ENCODE data around the gene GPR137C.

Gene GPR137C, protein sequence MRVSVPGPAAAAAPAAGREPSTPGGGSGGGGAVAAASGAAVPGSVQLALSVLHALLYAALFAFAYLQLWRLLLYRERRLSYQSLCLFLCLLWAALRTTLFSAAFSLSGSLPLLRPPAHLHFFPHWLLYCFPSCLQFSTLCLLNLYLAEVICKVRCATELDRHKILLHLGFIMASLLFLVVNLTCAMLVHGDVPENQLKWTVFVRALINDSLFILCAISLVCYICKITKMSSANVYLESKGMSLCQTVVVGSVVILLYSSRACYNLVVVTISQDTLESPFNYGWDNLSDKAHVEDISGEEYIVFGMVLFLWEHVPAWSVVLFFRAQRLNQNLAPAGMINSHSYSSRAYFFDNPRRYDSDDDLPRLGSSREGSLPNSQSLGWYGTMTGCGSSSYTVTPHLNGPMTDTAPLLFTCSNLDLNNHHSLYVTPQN

GRCh38 chr14:52552063-52552988, at the start of gene GPR137C, which contains the start of gene TXNDC16:
Gene GPR137C, plus strand, starts transcription at chr14:52552836. Its CDS starts 312 bp downstream, at chr14:52553148.
Gene TXNDC16, minus strand, starts transcription at chr14:52552505. Its CDS starts 8,948 bp downstream, at chr14:52543557.
- Histone ChIP-seq H3K36me3 (ENCODE audit: control insufficient read depth in 2 of 2, insufficient read depth in 2 of 2, low read length in 2 of 2) (no peaks in the 10 kb centered on the region), H3K9me3 (ENCODE audit: control insufficient read depth in 2 of 2, low read length in 2 of 2) (no peaks in the 10 kb centered on the region), H3K27me3 (ENCODE audit: control insufficient read depth in 1 of 2, insufficient read depth in 2 of 2, low read length in 2 of 2) (no peaks in the 10 kb centered on the region), H3K27ac (ENCODE audit: low read length) (peak within 1 kb of the TSS; percentile 82), H3K4me1 (ENCODE audit: control insufficient read depth, insufficient read depth, low read length) (peaks cover 13% of the 10 kb centered on the region), H3K4me3 (ENCODE audit: low read length in 2 of 2) (peak within 1 kb of the TSS; percentile 76 to 91), H3K9ac (ENCODE audit: low read length in 2 of 2) (peak within 1 kb of the TSS; percentile 75 to 84)

- H3K4me1 ChIP-seq (ENCODE audit: control insufficient read depth, insufficient read depth, low read length): no peaks in the 10 kb centered on the region
- no peak overlapping the region for H3K9ac ChIP-seq (ENCODE audit: low read length in 2 of 2)
- H3K27me3 ChIP-seq (ENCODE audit: control insufficient read depth in 1 of 2, insufficient read depth in 2 of 2, low read length in 2 of 2): no peaks in the 10 kb centered on the region
- peaks cover 0 to 6% of the 10 kb centered on the region in 2 donors for H3K36me3 ChIP-seq (ENCODE audit: control insufficient read depth in 2 of 2, insufficient read depth in 2 of 2, low read length in 2 of 2)
- H3K9me3 ChIP-seq (ENCODE audit: control insufficient read depth in 2 of 2, low read length in 2 of 2): no peaks in the 10 kb centered on the region
- no peak overlapping the region for H3K27ac ChIP-seq (ENCODE audit: low read length)
- H3K4me3 ChIP-seq (ENCODE audit: low read length in 2 of 2): no peak overlapping the region
These were observed 39.4 kb upstream of the GPR137C start for GRCh38 chr14:52513249-52513648.

DNA sequence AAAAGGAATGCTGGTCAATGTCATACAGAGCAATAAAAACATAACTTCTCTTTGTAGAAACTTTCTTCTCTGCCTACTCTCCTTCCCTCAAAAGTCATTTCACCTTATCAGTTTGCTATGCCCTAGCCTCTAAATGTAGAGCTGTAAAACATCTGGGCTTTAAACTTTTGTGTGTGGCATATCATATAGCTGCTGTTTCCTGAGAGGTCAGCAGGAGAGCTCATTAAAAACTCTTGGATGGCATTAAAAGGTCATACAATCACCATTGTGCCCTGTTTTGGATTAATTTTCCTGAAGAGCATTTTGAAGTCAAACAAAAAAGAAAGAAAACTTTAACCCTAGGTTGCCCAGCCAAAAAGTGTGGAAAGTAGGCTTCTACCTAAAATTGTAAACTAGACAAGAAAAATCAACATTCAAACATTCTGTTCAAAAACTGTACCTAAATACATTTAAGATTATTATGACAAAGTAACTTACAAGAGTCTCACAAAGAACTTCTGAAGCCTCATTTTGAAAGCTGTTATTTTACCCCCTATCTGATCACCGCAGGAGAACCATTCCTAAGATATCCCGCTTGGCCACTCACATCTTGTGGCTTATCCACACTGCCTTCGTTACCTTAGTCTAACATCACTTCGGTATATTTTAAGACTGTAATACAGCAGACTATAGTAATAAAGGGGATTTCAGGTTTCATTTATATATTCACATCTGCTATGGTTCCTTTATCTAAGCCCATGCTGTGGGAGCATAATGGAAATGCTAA, 38.4 kb upstream of the GPR137C start:
- no peaks in the 10 kb centered on the region for H3K4me1 ChIP-seq (ENCODE audit: control insufficient read depth, insufficient read depth, low read length)
- no peak overlapping the region for H3K4me3 ChIP-seq (ENCODE audit: low read length in 2 of 2)
- H3K36me3 ChIP-seq (ENCODE audit: control insufficient read depth in 2 of 2, insufficient read depth in 2 of 2, low read length in 2 of 2): peaks cover 0 to 6% of the 10 kb centered on the region in 2 donors
- H3K27ac ChIP-seq (ENCODE audit: low read length): no peak overlapping the region
- H3K9ac ChIP-seq (ENCODE audit: low read length in 2 of 2): no peak overlapping the region
- no peaks in the 10 kb centered on the region for H3K9me3 ChIP-seq (ENCODE audit: control insufficient read depth in 2 of 2, low read length in 2 of 2)
- H3K27me3 ChIP-seq (ENCODE audit: control insufficient read depth in 1 of 2, insufficient read depth in 2 of 2, low read length in 2 of 2): no peaks in the 10 kb centered on the region

DNA sequence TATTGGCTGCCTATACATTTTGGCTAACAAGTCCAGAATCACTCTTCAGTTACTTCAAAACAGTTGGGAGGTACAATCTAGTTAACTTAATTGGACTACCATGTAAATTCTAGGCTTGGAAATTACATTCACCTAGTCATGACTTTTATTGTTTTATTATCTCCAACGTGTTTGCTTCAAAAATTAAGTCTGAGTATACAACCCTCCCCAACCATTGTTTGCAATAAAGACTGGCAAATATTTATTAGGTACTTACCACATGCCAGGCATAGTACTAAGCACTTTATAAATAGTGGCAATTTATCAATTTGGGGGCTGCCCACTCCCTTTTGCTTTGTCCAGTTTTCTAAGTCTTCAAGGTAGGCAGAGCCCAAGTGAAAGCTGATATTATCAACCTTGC, 30.6 kb upstream of the GPR137C start:
- Histone ChIP-seq H3K4me3 (ENCODE audit: low read length in 2 of 2) (no peak overlapping the region), H3K27ac (ENCODE audit: low read length) (no peak overlapping the region), H3K27me3 (ENCODE audit: control insufficient read depth in 1 of 2, insufficient read depth in 2 of 2, low read length in 2 of 2) (no peaks in the 10 kb centered on the region), H3K36me3 (ENCODE audit: control insufficient read depth in 2 of 2, insufficient read depth in 2 of 2, low read length in 2 of 2) (peaks cover 6 to 8% of the 10 kb centered on the region in 2 donors), H3K9me3 (ENCODE audit: control insufficient read depth in 2 of 2, low read length in 2 of 2) (no peaks in the 10 kb centered on the region), H3K4me1 (ENCODE audit: control insufficient read depth, insufficient read depth, low read length) (no peaks in the 10 kb centered on the region), H3K9ac (ENCODE audit: low read length in 2 of 2) (no peak overlapping the region)

DNA sequence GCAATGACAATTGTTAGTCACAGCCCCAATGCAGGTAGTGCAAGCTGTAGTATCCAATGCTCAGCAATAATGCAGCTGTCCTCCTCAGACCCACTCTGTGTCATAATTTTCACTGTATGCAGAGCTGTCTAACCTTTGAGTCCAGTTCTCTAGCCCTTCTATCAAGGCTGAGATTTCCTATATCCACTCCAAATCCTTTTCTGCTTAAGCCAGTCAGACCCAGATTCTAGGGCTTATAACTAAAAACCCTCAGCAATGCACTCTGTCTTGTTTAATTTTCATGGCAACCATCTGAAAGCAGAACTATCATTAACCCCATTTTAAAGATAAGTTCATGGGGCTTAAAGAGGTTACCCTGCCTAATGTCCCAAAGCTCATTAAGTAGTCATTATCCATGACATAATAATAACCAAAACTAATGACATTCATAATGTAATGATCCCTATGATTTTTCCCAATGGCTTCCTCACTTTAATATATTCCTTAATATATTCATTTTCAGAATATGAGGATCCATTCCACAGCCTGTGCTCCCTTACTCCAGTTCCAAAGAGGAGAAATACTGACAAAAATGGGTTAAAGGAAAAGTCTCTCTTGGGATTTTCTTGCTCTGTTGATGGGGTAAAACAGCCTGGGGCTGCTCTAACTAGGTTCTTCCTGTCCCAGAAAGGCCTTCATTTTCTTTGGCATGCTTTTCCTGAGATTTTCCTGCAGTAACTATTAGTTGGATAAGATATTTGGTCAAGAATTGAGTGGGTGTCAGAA, 29.9 kb upstream of the GPR137C start:
- H3K4me3 ChIP-seq (ENCODE audit: low read length in 2 of 2): no peak overlapping the region
- H3K9ac ChIP-seq (ENCODE audit: low read length in 2 of 2): no peak overlapping the region
- no peak overlapping the region for H3K27ac ChIP-seq (ENCODE audit: low read length)
- H3K4me1 ChIP-seq (ENCODE audit: control insufficient read depth, insufficient read depth, low read length): no peaks in the 10 kb centered on the region
- H3K9me3 ChIP-seq (ENCODE audit: control insufficient read depth in 2 of 2, low read length in 2 of 2): no peaks in the 10 kb centered on the region
- peaks cover 7 to 10% of the 10 kb centered on the region in 2 donors for H3K36me3 ChIP-seq (ENCODE audit: control insufficient read depth in 2 of 2, insufficient read depth in 2 of 2, low read length in 2 of 2)
- no peaks in the 10 kb centered on the region for H3K27me3 ChIP-seq (ENCODE audit: control insufficient read depth in 1 of 2, insufficient read depth in 2 of 2, low read length in 2 of 2)

GRCh38 chr14:52527052-52527451, 25.6 kb upstream of the GPR137C start:
- H3K27ac ChIP-seq (ENCODE audit: low read length): no peak overlapping the region
- H3K4me3 ChIP-seq (ENCODE audit: low read length in 2 of 2): no peak overlapping the region
- H3K27me3 ChIP-seq (ENCODE audit: control insufficient read depth in 1 of 2, insufficient read depth in 2 of 2, low read length in 2 of 2): no peaks in the 10 kb centered on the region
- peaks cover 7 to 10% of the 10 kb centered on the region in 2 donors for H3K36me3 ChIP-seq (ENCODE audit: control insufficient read depth in 2 of 2, insufficient read depth in 2 of 2, low read length in 2 of 2)
- H3K9me3 ChIP-seq (ENCODE audit: control insufficient read depth in 2 of 2, low read length in 2 of 2): no peaks in the 10 kb centered on the region
- no peak overlapping the region for H3K9ac ChIP-seq (ENCODE audit: low read length in 2 of 2)
- no peaks in the 10 kb centered on the region for H3K4me1 ChIP-seq (ENCODE audit: control insufficient read depth, insufficient read depth, low read length)

DNA sequence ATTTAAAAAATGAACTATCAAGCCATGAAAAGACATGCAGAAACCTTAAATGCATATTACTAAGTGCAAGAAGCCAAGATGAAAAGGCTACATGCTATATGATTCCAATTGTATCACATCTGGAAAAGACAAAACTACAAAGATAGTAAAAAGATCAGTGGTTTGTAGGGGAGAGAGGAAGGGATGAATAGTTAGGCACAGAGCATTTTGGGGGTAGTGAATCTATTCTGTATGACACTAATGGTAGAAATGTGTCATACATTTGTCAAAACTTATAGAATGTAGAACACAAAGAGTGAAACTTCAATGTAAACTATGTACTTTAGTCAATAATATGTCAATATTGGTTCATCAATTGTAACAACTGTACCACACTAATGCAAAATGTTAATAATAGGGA, 21.2 kb upstream of the GPR137C start:
- peaks cover 11 to 24% of the 10 kb centered on the region in 2 donors for H3K36me3 ChIP-seq (ENCODE audit: control insufficient read depth in 2 of 2, insufficient read depth in 2 of 2, low read length in 2 of 2)
- no peaks in the 10 kb centered on the region for H3K9me3 ChIP-seq (ENCODE audit: control insufficient read depth in 2 of 2, low read length in 2 of 2)
- no peak overlapping the region for H3K4me3 ChIP-seq (ENCODE audit: low read length in 2 of 2)
- H3K27ac ChIP-seq (ENCODE audit: low read length): no peak overlapping the region
- H3K4me1 ChIP-seq (ENCODE audit: control insufficient read depth, insufficient read depth, low read length): no peaks in the 10 kb centered on the region
- H3K9ac ChIP-seq (ENCODE audit: low read length in 2 of 2): no peak overlapping the region
- H3K27me3 ChIP-seq (ENCODE audit: control insufficient read depth in 1 of 2, insufficient read depth in 2 of 2, low read length in 2 of 2): no peaks in the 10 kb centered on the region

DNA sequence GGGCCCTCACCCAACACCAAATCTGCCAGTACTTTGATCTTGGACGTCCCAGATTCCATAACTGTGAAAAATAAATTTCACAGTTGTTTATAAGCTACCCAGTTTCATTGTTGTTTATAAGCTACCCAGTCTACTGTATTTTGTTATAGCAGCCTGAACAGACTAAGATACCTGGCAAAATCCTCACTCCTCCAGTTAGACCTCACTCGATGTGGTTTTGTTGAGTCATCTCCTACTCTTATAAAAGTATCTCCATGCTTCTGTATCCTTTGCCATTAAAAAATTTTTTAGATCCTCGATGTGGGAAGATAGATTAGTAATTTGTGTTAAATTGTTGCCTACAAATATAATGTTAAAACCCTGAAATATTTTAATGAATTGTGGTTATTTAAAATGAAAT, 16.4 kb upstream of the GPR137C start:
- Histone ChIP-seq H3K36me3 (ENCODE audit: control insufficient read depth in 2 of 2, insufficient read depth in 2 of 2, low read length in 2 of 2) (peaks cover 11 to 22% of the 10 kb centered on the region in 2 donors), H3K4me1 (ENCODE audit: control insufficient read depth, insufficient read depth, low read length) (no peaks in the 10 kb centered on the region), H3K4me3 (ENCODE audit: low read length in 2 of 2) (no peak overlapping the region), H3K9me3 (ENCODE audit: control insufficient read depth in 2 of 2, low read length in 2 of 2) (no peaks in the 10 kb centered on the region), H3K27me3 (ENCODE audit: control insufficient read depth in 1 of 2, insufficient read depth in 2 of 2, low read length in 2 of 2) (no peaks in the 10 kb centered on the region), H3K27ac (ENCODE audit: low read length) (no peak overlapping the region), H3K9ac (ENCODE audit: low read length in 2 of 2) (no peak overlapping the region)

- H3K36me3 ChIP-seq (ENCODE audit: control insufficient read depth in 2 of 2, insufficient read depth in 2 of 2, low read length in 2 of 2): peaks cover 11 to 18% of the 10 kb centered on the region in 2 donors
- no peak overlapping the region for H3K9ac ChIP-seq (ENCODE audit: low read length in 2 of 2)
- H3K9me3 ChIP-seq (ENCODE audit: control insufficient read depth in 2 of 2, low read length in 2 of 2): no peaks in the 10 kb centered on the region
- H3K27me3 ChIP-seq (ENCODE audit: control insufficient read depth in 1 of 2, insufficient read depth in 2 of 2, low read length in 2 of 2): no peaks in the 10 kb centered on the region
- H3K4me1 ChIP-seq (ENCODE audit: control insufficient read depth, insufficient read depth, low read length): no peaks in the 10 kb centered on the region
- no peak overlapping the region for H3K27ac ChIP-seq (ENCODE audit: low read length)
- no peak overlapping the region for H3K4me3 ChIP-seq (ENCODE audit: low read length in 2 of 2)
These were observed 14.0 kb upstream of the GPR137C start for GRCh38 chr14:52538623-52539022.
